OCI-M2 (cell line): Measurements from ENCODE around the gene SLC25A33.
"Not testable (repeated sequence)": the region's sequence is repeated elsewhere in the genome, so short reads cannot be mapped to it uniquely, and the experiment has no call there.

Experiments used
- DNase-seq: peaks from one replicate; lab custom pipeline; 2025; ENCODE audit not compliant: unreplicated experiment; lab: John Stamatoyannopoulos, UW

SLC25A33 gene

GRCh38 chr1:9618909-9619679 is 79.8 kb downstream of the SLC25A33 start:
- DNase-seq, result no peak

- no peak for DNase-seq
Measured at GRCh38 chr1:9621032-9621431, 81.8 kb downstream of the SLC25A33 start.

GRCh38 chr1:9624081-9624480 is 84.8 kb downstream of the SLC25A33 start:
- no peak for DNase-seq

DNA sequence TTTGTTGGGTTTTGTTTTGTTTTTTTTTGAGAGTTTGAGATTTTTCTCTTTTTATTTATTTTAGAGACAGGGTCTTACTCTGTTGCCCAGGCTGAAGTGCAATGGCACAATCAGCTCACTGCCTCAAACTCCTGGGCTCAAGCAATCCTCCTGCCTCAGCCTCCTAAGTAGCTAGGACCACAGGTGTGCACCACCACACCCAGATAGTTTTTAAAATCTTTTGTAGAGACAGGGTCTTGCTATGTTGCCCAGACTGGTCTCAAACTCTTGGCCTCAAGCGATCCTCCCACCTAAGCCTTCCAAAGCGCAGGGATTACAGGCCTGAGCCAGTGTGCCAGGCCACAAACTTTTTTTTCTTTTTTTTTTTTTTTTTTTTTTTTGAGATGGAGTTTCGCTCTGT is 85.8 kb downstream of the SLC25A33 start:
- not testable (repeated sequence) for DNase-seq

- DNase-seq, result no peak
Measured at GRCh38 chr1:9626201-9626608, 86.9 kb downstream of the SLC25A33 start.

DNA sequence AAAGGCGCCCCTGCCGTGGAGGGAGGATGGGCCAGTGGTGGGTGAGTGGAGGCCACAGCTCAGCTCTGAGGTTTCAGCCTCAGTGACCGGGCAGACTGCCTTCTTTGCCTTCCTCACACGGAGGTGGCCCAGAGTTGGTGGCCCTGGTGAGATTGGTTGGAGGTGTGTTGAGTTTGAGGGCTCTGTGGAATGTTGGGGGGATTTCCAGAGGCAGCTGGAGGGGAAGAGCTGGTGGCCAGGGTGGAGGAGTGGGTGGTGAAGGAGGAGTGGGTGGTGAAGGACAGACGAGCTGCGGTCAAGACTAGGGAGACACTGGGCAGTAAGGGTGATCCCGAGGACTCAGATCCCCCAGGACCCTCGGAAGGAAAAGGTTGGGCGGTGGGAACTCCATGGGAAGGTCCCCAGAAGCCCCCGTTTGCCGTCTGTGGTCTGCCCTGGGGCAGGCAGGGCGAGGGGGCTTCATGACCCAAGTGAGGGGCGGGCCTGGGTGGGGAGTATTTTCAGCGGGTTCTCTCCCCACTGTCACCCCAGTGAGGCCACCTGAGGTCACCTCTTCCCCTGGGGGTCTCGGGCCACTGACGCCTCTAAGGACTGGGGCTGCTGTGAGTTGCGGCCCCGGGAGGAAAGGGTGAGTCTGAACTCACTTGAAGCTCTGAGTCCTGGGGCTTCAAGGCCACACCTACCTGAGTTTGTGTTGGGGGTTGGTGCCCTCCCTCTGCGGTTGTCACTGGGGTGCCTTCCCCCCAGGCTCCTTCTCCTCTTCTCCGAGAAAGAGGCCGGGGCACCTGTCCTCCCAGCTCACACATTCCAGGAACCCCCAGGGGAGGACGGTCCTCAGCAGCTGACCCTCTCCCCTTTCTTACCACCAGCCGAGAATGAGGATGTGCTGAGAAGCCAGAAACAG is 89.5 kb downstream of the SLC25A33 start:
- DNase-seq, result no peak

DNA sequence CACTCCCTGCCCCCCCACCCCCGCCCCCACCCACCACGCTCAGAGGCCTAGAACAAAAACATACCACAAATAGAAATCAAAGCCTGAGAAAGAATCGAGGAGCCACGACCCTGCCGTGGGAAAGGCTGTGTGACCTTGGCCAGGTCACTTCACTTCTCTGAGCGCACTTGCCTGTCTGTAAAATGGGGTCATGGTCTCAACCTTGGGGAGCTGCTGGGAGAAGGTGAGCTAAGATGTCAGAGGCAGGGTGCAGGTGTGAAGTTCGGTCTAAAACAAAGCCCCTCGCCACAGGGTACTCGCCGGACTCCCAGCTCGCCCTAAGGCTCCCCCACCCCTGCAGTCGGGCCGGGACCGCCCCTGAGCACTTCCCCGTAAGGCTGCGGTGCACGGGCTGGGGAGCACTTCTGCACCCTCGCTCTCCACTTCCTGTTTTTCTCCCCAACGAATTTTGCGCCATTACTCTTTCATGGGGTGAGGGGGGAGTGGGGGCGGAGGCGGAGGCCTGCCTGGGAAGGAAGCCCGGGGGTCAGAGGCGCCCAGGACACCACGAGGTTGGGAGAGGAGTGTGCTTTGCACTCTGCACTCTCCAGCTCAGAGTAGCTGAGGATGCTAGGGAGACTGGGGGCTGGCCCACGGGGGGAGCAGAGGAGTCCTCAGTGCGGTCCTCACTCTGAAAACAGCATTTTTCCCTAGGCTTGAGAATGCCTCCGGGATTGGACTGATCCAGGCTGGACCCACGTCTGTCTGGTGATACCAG is 90.4 kb downstream of the SLC25A33 start:
- no peak for DNase-seq

- no peak for DNase-seq
Measured at GRCh38 chr1:9630331-9631111, 91.3 kb downstream of the SLC25A33 start.

DNA sequence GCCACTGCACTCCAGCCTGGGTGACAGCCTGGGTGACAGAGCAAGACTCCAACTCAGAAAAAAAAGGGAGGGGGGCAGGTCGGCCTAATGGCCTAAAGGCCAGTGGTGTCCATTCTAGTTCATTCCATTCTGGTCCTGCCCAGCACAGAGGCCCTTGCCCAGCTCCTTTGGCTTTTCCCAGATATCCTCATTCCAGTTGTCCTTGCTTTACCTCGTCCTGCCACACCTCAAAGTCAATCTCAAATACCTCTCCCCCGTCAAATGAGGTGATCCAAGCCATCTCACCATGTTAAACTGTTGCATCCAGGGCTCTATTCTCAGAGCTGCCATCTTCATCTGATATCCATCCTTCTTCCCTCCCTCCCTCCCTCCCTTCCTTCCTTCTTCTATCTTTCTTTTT is 92.3 kb downstream of the SLC25A33 start:
- DNase-seq, result no peak

DNA sequence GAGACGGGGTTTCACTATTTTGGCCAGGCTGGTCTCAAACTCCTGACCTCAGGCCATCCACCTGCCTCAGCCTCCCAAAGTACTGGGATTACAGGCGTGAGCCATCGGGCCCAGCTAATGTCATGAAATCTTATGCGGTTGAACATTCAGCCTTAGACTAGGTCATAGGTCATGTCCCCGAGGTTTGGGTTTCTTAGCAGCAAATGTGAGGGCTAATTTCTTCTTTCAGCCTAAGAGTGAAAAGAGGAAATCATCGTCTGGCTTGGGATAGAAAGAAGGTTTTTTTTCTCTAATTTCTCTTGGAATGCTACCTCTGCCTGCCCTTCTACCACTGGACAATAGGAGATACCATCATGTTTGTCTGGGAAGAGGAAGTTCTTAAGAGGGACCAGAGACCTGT is 94.2 kb downstream of the SLC25A33 start:
- DNase-seq, result no peak

DNA sequence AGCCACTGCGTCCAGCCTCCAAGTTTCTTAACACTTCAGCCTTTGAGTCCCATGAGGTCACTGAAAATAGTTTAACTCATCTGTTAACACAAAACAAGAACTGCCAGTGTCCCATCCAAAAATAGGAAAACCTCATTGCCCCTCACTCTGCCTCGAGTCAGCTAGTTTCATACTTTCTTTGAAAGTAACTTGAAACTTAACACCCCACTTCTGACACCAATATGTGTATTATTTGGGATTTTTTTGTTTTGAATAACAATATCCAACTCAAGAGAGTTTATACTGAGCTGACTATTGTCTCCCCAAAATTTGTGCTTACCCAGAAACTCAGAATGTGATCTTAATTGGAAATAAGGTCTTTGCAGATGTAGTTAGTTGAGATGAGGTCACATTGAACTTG is 95.3 kb downstream of the SLC25A33 start:
- DNase-seq, result no peak
